Peyer's patch (tissue), 4 donors: ENCODE measurements around the gene GABRR3.

ENCODE experiments used
- POLR2A ChIP-seq, 2 donors: fragments of 450-650 bp; IDR thresholded peaks; one replicate each; pipeline ENCODE4 v1.5.1; 2017; ENCODE audit warnings: antibody characterized with exemption in 2 of 2, mild to moderate bottlenecking in 2 of 2, moderate library complexity in 2 of 2
- TF ChIP-seq, protein P1 (sequence below), 6 experiments: fragments of 450-650 bp in 4 of 6; fragments of 200-600 bp in 2 of 6; sonication (generic) in 1 of 6; IDR thresholded peaks; one replicate each; pipeline ENCODE4 v1.5.1; 2017 to 2019; ENCODE audit warnings: antibody characterized with exemption in 6 of 6, mild to moderate bottlenecking in 3 of 6, moderate library complexity in 1 of 6

DNA sequence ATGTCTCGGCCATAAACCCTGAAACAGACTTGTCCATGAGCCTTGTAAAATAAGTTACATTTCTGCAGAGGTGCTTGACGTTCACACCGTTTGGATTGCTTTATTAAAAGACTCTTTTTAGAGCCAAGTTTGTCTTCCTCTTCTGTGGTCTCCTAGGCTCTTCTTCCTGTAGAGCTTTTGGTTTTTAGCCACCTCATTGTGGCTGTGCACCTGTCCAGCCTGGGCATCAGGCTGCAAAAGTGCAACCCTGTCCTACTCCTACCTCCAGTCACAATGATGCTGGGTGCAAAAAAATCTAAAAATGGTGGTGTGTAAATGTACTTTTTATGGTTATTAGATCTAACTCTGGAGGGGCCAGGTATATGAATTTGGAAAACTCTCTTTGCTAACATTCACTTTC lies 60.1 kb downstream of the GABRR3 start:
- TF ChIP-seq, protein P1, sequence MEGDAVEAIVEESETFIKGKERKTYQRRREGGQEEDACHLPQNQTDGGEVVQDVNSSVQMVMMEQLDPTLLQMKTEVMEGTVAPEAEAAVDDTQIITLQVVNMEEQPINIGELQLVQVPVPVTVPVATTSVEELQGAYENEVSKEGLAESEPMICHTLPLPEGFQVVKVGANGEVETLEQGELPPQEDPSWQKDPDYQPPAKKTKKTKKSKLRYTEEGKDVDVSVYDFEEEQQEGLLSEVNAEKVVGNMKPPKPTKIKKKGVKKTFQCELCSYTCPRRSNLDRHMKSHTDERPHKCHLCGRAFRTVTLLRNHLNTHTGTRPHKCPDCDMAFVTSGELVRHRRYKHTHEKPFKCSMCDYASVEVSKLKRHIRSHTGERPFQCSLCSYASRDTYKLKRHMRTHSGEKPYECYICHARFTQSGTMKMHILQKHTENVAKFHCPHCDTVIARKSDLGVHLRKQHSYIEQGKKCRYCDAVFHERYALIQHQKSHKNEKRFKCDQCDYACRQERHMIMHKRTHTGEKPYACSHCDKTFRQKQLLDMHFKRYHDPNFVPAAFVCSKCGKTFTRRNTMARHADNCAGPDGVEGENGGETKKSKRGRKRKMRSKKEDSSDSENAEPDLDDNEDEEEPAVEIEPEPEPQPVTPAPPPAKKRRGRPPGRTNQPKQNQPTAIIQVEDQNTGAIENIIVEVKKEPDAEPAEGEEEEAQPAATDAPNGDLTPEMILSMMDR (IDR thresholded peaks at IDR 0.05), result no peak
- no peak for TF ChIP-seq POLR2A (IDR thresholded peaks at IDR 0.05)
